ENCODE results near the gene SPRYD7.

GRCh38 chr13:49985129-49985528 lies 49.0 kb upstream of the SPRYD7 start:
- TF ChIP-seq, protein P1, sequence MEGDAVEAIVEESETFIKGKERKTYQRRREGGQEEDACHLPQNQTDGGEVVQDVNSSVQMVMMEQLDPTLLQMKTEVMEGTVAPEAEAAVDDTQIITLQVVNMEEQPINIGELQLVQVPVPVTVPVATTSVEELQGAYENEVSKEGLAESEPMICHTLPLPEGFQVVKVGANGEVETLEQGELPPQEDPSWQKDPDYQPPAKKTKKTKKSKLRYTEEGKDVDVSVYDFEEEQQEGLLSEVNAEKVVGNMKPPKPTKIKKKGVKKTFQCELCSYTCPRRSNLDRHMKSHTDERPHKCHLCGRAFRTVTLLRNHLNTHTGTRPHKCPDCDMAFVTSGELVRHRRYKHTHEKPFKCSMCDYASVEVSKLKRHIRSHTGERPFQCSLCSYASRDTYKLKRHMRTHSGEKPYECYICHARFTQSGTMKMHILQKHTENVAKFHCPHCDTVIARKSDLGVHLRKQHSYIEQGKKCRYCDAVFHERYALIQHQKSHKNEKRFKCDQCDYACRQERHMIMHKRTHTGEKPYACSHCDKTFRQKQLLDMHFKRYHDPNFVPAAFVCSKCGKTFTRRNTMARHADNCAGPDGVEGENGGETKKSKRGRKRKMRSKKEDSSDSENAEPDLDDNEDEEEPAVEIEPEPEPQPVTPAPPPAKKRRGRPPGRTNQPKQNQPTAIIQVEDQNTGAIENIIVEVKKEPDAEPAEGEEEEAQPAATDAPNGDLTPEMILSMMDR (IDR thresholded peaks at IDR 0.05) = no peak
- no peak for TF ChIP-seq POLR2AphosphoS5 (IDR thresholded peaks at IDR 0.05)
